ENCODE measurements around the gene CD247. TPM values are rescaled to one million over a fixed set of nuclear protein-coding genes. Genes with fewer than 3 reads are reported as not detected.

CD247 gene
- total RNA-seq, 1 donor from 2014 or later: not detected

- no peak for DNase-seq (ENCODE audit: low read depth)
- H3K4me3 ChIP-seq (ENCODE audit: low read depth, low read length): no peak overlapping the region
- H3K36me3 ChIP-seq (ENCODE audit: control insufficient read depth, insufficient read depth, low read length): no peaks in the 10 kb centered on the region
- TF ChIP-seq CTCF (IDR thresholded peaks at IDR 0.05; ENCODE audit: insufficient read depth, low read length, poor library complexity, severe bottlenecking): no peak
- no peaks in the 10 kb centered on the region for H3K27me3 ChIP-seq (ENCODE audit: control insufficient read depth, insufficient read depth, low read length)
Observed at GRCh38 chr1:167538657-167539056, 20.3 kb upstream of the CD247 start.

GRCh38 chr1:167533851-167534300, 15.5 kb upstream of the CD247 start:
- DNase-seq (ENCODE audit: low read depth): no peak
- Histone ChIP-seq H3K4me3 (ENCODE audit: low read depth, low read length) (no peak overlapping the region), H3K27me3 (ENCODE audit: control insufficient read depth, insufficient read depth, low read length) (no peaks in the 10 kb centered on the region), H3K36me3 (ENCODE audit: control insufficient read depth, insufficient read depth, low read length) (no peaks in the 10 kb centered on the region)
- TF ChIP-seq CTCF (IDR thresholded peaks at IDR 0.05; ENCODE audit: insufficient read depth, low read length, poor library complexity, severe bottlenecking): peak; percentile 92

- H3K4me3 ChIP-seq (ENCODE audit: low read depth, low read length): no peak overlapping the region
- DNase-seq (ENCODE audit: low read depth): no peak
- no peaks in the 10 kb centered on the region for H3K36me3 ChIP-seq (ENCODE audit: control insufficient read depth, insufficient read depth, low read length)
- TF ChIP-seq CTCF (IDR thresholded peaks at IDR 0.05; ENCODE audit: insufficient read depth, low read length, poor library complexity, severe bottlenecking): no peak
- no peaks in the 10 kb centered on the region for H3K27me3 ChIP-seq (ENCODE audit: control insufficient read depth, insufficient read depth, low read length)
Observed at GRCh38 chr1:167532964-167533824, 14.9 kb upstream of the CD247 start.

- no peaks in the 10 kb centered on the region for H3K27me3 ChIP-seq (ENCODE audit: control insufficient read depth, insufficient read depth, low read length)
- TF ChIP-seq CTCF (IDR thresholded peaks at IDR 0.05; ENCODE audit: insufficient read depth, low read length, poor library complexity, severe bottlenecking): no peak
- DNase-seq (ENCODE audit: low read depth): no peak
- no peak overlapping the region for H3K4me3 ChIP-seq (ENCODE audit: low read depth, low read length)
- H3K36me3 ChIP-seq (ENCODE audit: control insufficient read depth, insufficient read depth, low read length): no peaks in the 10 kb centered on the region
Observed at GRCh38 chr1:167532375-167532774, 14.0 kb upstream of the CD247 start.

GRCh38 chr1:167529829-167530474, 11.6 kb upstream of the CD247 start:
- no peak for DNase-seq (ENCODE audit: low read depth)
- no peak for TF ChIP-seq CTCF (IDR thresholded peaks at IDR 0.05; ENCODE audit: insufficient read depth, low read length, poor library complexity, severe bottlenecking)
- no peaks in the 10 kb centered on the region for H3K27me3 ChIP-seq (ENCODE audit: control insufficient read depth, insufficient read depth, low read length)
- no peak overlapping the region for H3K4me3 ChIP-seq (ENCODE audit: low read depth, low read length)
- no peaks in the 10 kb centered on the region for H3K36me3 ChIP-seq (ENCODE audit: control insufficient read depth, insufficient read depth, low read length)

All from kidney epithelial cell (primary cell).